ENCODE data around the gene CCNT1.

DNA sequence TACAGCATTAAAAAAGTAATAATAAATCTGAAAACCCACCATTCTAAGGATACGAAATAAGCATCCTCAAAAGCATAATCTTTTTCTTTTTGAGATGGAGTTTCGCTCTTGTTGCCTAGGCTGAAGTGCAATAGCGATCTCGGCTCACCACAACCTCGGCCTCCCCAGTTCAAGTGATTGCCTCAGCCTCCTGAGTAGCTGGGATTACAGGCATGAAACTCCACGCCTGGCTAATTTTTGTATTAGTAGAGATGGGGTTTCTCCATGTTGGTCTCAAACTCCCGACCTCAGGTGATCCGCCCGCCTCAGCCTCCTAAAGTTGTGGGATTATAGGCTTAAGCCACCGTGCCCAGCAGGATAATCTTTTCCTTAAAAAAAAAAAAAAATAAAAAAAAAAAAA, 4.3 kb downstream of the CCNT1 start:
- TF ChIP-seq CTCF (IDR thresholded peaks at IDR 0.05) (no peak), POLR2A (IDR thresholded peaks at IDR 0.05) (no peak)
